Neutrophil (primary cell): ENCODE data around the gene ABHD12.

Experiments
- H3K27ac ChIP-seq: fragments of 200-600 bp; sonication (generic); 2 replicates; pipeline ENCODE4 v1.5.1; 2016; ENCODE audit warnings: mild to moderate bottlenecking, moderate library complexity
- H3K27me3 ChIP-seq: fragments of 200-600 bp; sonication (generic); 2 replicates; pipeline ENCODE4 v1.6.0; 2016; ENCODE audit warnings: mild to moderate bottlenecking
- H3K36me3 ChIP-seq: fragments of 200-600 bp; sonication (generic); 2 replicates; pipeline ENCODE4 v1.5.1; 2017
- H3K4me1 ChIP-seq, 2 experiments: fragments of 200-600 bp in 1 of 2; sonication (generic) in 1 of 2; 1 replicate in 1 of 2; 2 replicates in 1 of 2; pipeline versions ENCODE4 v1.5.1 to v1.6.1; 2013 to 2016; ENCODE audit warnings: low read depth in 1 of 2, low read length in 1 of 2, mild to moderate bottlenecking in 1 of 2, moderate library complexity in 1 of 2; ENCODE audit not compliant: control insufficient read depth in 1 of 2, insufficient read depth in 1 of 2
- H3K4me3 ChIP-seq, 2 experiments: fragments of 200-600 bp in 1 of 2; sonication (generic) in 1 of 2; 1 replicate in 1 of 2; 2 replicates in 1 of 2; pipeline ENCODE4 v1.5.1; 2013 to 2016; ENCODE audit warnings: low read depth in 1 of 2, low read length in 1 of 2, mild to moderate bottlenecking in 1 of 2, moderate library complexity in 1 of 2
- H3K9me3 ChIP-seq: fragments of 200-600 bp; sonication (generic); 2 replicates; pipeline ENCODE4 v1.5.1; 2016
- CTCF ChIP-seq: fragments of 200-600 bp; sonication (generic); IDR thresholded peaks from 2 replicates; pipeline ENCODE4 v1.5.1; 2016; ENCODE audit warnings: antibody characterized with exemption

The ABHD12 gene

GRCh38 chr20:25303292-25304024, 87.2 kb downstream of the ABHD12 start:
- H3K4me1 ChIP-seq = no peaks in the 10 kb centered on the region
- H3K36me3 ChIP-seq = peaks cover 35% of the 10 kb centered on the region
- no peaks in the 10 kb centered on the region for H3K27me3 ChIP-seq
- no peaks in the 10 kb centered on the region for H3K9me3 ChIP-seq
- no peak for TF ChIP-seq CTCF
- no peak overlapping the region for H3K27ac ChIP-seq
- no peak overlapping the region for H3K4me3 ChIP-seq

- Histone ChIP-seq H3K27ac (no peak overlapping the region), H3K9me3 (no peaks in the 10 kb centered on the region), H3K27me3 (no peaks in the 10 kb centered on the region), H3K4me3 (no peak overlapping the region), H3K36me3 (peaks cover 41% of the 10 kb centered on the region), H3K4me1 (no peaks in the 10 kb centered on the region)
- no peak for TF ChIP-seq CTCF
Measured at GRCh38 chr20:25302596-25302995, 88.0 kb downstream of the ABHD12 start.

- no peak overlapping the region for H3K4me3 ChIP-seq
- no peak for TF ChIP-seq CTCF
- no peak overlapping the region for H3K27ac ChIP-seq
- peaks cover 52% of the 10 kb centered on the region for H3K36me3 ChIP-seq
- no peaks in the 10 kb centered on the region for H3K4me1 ChIP-seq
- H3K27me3 ChIP-seq = no peaks in the 10 kb centered on the region
- no peaks in the 10 kb centered on the region for H3K9me3 ChIP-seq
Measured at GRCh38 chr20:25301357-25301920, 89.2 kb downstream of the ABHD12 start.

- Histone ChIP-seq H3K4me1 (no peaks in the 10 kb centered on the region), H3K36me3 (peaks cover 60% of the 10 kb centered on the region), H3K9me3 (no peaks in the 10 kb centered on the region), H3K4me3 (no peak overlapping the region), H3K27me3 (no peaks in the 10 kb centered on the region), H3K27ac (no peak overlapping the region)
- no peak for TF ChIP-seq CTCF
Measured at GRCh38 chr20:25300496-25301170, 90.0 kb downstream of the ABHD12 start.

GRCh38 chr20:25299806-25300205, 90.8 kb downstream of the ABHD12 start:
- H3K27me3 ChIP-seq = no peaks in the 10 kb centered on the region
- peaks cover 64% of the 10 kb centered on the region for H3K36me3 ChIP-seq
- no peak overlapping the region for H3K27ac ChIP-seq
- no peaks in the 10 kb centered on the region for H3K9me3 ChIP-seq
- TF ChIP-seq CTCF = no peak
- H3K4me1 ChIP-seq = no peaks in the 10 kb centered on the region
- no peak overlapping the region for H3K4me3 ChIP-seq
